ENCODE results near the gene HOXB6.

Gene HOXB6

DNA sequence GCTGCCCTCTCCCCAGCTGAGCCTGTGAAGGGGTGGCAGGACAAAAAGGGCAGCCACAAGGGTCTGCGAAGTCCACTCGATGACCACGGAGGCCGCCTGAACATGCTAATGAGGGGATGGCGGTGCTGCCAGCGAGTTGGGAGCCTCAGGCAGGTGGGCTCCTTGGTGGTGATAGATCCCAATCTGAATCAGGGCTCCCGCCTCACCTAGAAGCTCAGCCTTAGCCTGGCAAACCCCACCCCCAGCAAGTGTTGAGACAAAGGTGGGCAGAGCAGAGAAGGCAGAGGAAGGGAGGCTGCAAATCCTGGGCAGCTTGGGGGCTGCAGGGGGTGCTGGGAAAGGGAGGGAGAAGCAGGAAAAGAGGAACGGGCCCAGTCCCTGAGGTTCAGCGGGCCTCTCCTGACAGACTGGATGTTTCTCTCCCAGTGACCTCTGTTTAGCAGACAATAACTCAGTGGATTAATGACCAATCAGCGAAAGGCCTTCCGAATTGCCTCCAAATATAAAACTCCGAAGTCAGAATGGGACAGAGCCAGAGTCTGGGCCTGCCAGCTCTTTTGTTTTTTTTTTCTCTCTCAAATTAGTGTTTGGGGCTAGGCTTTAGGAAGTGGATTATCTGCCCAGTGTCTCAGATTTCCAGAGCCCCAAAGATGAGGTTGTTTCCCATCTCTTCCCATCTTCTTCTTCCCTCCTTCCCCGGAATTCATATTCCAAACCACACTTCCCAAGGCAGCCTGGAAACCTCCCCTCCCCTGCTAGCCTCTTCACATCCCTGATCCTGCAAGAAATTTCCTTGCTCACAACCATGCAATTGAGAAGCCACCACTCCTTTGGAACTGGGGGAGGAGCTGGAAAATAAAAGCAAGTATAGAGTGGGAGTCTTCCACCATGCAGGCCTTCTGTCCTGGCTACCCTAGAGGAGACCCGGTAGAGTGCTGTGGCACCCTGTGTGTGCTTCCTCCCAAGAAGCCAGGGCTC is 44.7 kb downstream of the HOXB6 start:
- no peak overlapping the region for H3K27ac ChIP-seq
- TF ChIP-seq, protein P1, sequence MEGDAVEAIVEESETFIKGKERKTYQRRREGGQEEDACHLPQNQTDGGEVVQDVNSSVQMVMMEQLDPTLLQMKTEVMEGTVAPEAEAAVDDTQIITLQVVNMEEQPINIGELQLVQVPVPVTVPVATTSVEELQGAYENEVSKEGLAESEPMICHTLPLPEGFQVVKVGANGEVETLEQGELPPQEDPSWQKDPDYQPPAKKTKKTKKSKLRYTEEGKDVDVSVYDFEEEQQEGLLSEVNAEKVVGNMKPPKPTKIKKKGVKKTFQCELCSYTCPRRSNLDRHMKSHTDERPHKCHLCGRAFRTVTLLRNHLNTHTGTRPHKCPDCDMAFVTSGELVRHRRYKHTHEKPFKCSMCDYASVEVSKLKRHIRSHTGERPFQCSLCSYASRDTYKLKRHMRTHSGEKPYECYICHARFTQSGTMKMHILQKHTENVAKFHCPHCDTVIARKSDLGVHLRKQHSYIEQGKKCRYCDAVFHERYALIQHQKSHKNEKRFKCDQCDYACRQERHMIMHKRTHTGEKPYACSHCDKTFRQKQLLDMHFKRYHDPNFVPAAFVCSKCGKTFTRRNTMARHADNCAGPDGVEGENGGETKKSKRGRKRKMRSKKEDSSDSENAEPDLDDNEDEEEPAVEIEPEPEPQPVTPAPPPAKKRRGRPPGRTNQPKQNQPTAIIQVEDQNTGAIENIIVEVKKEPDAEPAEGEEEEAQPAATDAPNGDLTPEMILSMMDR (conservative IDR thresholded peaks at IDR 0.05): no peak

DNA sequence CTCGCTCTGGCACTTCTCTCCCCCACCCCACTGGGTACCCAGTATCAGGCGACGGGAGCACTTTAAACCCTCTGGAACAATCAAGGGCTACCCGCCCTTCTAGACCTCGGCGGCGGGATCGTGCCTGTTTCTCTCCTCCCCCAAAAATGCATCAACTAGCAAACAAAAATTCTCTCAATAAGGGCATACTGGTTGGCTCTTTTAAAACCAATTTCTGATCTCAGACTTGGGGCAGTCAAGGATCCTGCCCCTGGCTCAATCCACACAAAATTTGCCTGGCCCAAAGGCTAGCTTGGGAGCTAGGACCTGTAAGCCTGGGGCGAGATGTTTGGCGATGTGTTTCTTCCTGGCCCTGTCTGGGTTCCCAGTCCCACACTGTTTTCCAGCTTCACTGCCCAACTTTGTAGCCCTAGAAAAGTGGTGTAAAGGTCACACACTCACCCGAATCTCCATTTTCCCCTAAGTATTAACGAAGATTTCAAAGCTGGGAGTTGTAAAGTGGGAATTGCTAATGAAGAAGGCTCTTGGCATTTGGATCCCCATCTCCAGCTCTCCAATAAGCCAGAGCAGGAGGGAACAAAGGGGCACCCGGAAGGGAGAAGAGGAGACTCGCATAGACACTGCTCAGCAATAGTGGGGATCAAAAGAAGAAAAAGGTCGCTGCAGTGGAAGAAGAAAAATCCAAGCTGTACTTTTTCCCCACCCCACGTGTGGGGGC is 45.5 kb downstream of the HOXB6 start:
- no peak overlapping the region for H3K27ac ChIP-seq
- TF ChIP-seq, protein P1 (conservative IDR thresholded peaks at IDR 0.05): no peak

DNA sequence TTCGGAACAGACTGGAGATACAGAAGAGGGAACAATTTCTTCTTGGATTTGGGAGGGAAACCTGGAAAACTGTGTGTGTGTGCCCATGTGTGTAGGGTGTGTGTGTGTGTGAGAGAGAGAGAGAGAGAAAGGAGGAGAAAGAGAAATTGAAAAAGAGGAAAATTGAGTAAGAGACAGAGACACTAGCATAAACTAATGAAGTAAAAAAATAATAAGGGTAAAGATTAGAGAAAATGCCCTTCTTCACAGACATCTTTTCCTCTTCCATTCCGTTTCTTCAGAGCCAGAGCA is 46.0 kb downstream of the HOXB6 start:
- TF ChIP-seq, protein P1 (conservative IDR thresholded peaks at IDR 0.05): no peak
- H3K27ac ChIP-seq: no peak overlapping the region

DNA sequence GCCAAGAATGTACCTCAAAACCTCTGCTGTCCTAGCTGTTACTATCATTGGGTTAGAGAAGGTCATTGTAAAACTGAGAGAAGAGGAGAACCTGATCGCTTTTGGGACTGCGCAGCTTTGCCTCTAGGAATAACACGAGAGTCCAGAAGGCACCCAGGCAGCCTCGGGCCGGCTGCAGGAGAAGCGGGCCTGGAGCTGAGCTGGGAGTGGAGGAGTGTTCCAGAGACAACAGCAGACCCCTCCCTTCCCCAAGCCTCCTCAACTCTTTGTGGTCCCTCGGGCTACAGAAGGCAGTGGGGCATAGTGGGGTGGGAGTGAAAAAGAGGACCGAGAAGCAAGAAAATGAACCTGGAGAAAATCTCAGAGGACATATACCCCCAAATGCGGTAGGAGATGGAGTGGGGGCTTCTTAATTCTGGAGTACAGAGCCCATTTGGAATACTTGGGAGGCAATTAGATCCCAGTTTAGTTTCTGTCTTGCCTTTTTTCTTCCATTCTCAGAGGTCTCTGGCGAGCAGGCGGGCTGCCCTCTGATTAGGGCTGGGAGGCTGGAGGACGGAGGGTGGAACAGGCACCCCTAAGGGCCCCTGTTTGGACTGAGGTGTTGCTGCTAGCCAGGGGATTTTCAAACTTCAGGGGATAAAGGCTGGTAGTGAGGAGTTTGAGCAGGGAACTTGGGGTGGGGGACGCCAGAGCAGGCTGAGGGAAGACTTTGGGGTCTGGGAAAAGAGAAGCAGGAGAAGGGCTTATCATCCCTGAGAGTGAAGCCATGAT is 46.5 kb downstream of the HOXB6 start:
- TF ChIP-seq, protein P1 (conservative IDR thresholded peaks at IDR 0.05): no peak
- H3K27ac ChIP-seq: no peak overlapping the region

DNA sequence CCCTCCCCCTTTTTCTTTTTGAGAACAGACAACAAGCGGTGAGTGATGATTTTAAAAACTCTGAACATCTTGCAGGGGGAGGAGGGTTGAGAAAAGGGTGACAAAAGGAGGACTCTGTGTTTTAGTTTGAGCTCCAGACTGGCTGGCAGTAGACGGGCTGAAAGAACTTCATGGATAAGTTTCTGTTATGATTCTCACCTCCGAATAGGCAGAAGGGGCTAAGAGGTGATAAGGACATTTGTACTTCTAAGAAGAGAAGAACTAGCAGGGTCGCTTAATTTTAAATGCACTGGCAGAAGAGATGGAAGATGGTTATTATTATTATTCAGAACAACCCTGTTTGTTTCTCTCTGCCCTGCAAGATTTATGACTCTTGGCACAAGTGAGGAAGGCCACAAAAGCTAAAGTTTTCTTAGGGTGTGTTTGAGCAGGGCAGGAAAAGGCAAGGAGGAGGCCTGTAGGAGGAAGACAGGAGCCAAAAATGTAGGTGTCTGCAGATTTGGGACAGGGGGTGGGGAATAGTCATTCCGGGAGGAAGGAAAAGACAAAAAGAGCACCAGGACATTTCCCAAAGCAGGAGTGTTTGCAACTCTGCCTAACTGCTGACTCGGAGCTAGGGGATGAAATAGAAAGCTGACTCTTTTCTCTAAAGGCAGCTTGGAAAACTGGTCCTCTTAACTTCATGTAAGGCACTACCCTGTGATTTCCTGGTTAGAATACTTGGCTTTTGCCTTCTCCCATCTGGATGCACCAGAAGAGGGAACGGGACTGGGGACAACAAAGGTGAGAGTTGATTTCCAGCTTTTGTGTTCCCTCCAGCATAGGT is 48.0 kb downstream of the HOXB6 start:
- no peak overlapping the region for H3K27ac ChIP-seq

DNA sequence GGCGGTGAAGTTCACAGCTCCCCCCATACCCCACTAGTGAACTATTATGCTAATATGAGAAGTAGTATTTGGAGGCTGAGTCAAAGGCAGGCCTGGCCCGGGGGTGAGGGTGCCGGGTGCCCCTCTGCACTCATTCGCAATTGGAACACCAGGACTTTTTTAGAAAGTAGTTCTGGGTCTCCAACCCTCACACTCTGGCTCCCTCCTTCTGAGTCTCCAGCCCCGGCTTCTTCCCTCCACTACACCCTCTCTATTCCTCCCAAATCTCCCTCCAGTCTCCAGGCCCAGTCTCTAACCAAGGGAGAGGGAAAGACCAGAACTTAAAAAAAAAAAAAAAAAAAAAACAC is 48.6 kb downstream of the HOXB6 start:
- no peak overlapping the region for H3K27ac ChIP-seq
- TF ChIP-seq, protein P1 (conservative IDR thresholded peaks at IDR 0.05): no peak

More for the DNA sequence above, 48.0 kb downstream of the HOXB6 start:
- TF ChIP-seq, protein P1 (conservative IDR thresholded peaks at IDR 0.05): no peak
